Activated CD4-positive, CD25-positive, alpha-beta regulatory T cell treated with anti-CD3 and anti-CD28 coated beads, Interleukin-2, amount 50 U/mL, for 24 hours (primary cell): ENCODE data around the gene DNLZ.
A peak's percentile ranks its signal among the peaks of the same experiment; 100 is the strongest.

Source experiments
- ATAC-seq, 2 donors: fragments of 150-1000 bp; cut with Tn5 transposase; one replicate each; pipeline ENCODE4 v1.10.0; 2021; ENCODE audit warnings: mild to moderate bottlenecking in 1 of 2, moderate library complexity in 1 of 2

DNLZ gene

GRCh38 chr9:136395345-136396218, 32.0 kb upstream of the DNLZ start:
- no peak for ATAC-seq

GRCh38 chr9:136395020-136395340, 31.4 kb upstream of the DNLZ start:
- no peak for ATAC-seq

GRCh38 chr9:136394312-136395019, 30.9 kb upstream of the DNLZ start:
- ATAC-seq = no peak

GRCh38 chr9:136393531-136393930, 30.0 kb upstream of the DNLZ start:
- no peak for ATAC-seq

- no peak for ATAC-seq
Observed at GRCh38 chr9:136392538-136393449, 29.2 kb upstream of the DNLZ start.

GRCh38 chr9:136391737-136392537, 28.4 kb upstream of the DNLZ start:
- no peak for ATAC-seq

GRCh38 chr9:136389396-136389795, 25.9 kb upstream of the DNLZ start:
- no peak for ATAC-seq

- no peak for ATAC-seq
Observed at GRCh38 chr9:136387217-136387616, 23.7 kb upstream of the DNLZ start.

- no peak for ATAC-seq
Observed at GRCh38 chr9:136386018-136386417, 22.5 kb upstream of the DNLZ start.

GRCh38 chr9:136385015-136385414, 21.5 kb upstream of the DNLZ start:
- ATAC-seq = peak; percentile 90

GRCh38 chr9:136383436-136383835, 19.9 kb upstream of the DNLZ start:
- ATAC-seq = no peak

- no peak for ATAC-seq
Observed at GRCh38 chr9:136381966-136382513, 18.5 kb upstream of the DNLZ start.

GRCh38 chr9:136381311-136381710, 17.8 kb upstream of the DNLZ start:
- ATAC-seq = no peak

GRCh38 chr9:136380381-136380780, 16.8 kb upstream of the DNLZ start:
- ATAC-seq = no peak

GRCh38 chr9:136379891-136380290, 16.3 kb upstream of the DNLZ start:
- no peak for ATAC-seq

GRCh38 chr9:136379401-136379800, 15.9 kb upstream of the DNLZ start:
- no peak for ATAC-seq

- ATAC-seq = no peak
Observed at GRCh38 chr9:136379003-136379287, 15.4 kb upstream of the DNLZ start.

GRCh38 chr9:136378170-136379002, 14.8 kb upstream of the DNLZ start:
- ATAC-seq = no peak

GRCh38 chr9:136377341-136378169, 14.0 kb upstream of the DNLZ start:
- no peak for ATAC-seq

- ATAC-seq = no peak
Observed at GRCh38 chr9:136376457-136376856, 12.9 kb upstream of the DNLZ start.
